MM.1S (cell line): Measurements from ENCODE around the gene PCDHGA10.

Experiments
- DNase-seq: peaks from one replicate; pipeline ENCODE4 v3.0.0-alpha.2; 2015
- H2AFZ ChIP-seq: fragments of 300-600 bp; sonication (generic); 2 replicates; pipeline ENCODE4 v1.6.0; 2016; ENCODE audit warnings: antibody characterized with exemption, low read length
- H3F3A ChIP-seq: fragments of 300-600 bp; sonication (generic); 2 replicates; pipeline ENCODE4 v1.6.1; 2016; ENCODE audit warnings: mild to moderate bottlenecking, antibody characterized with exemption, low read length, moderate library complexity, mixed read lengths; ENCODE audit not compliant: insufficient read depth
- H3K27ac ChIP-seq: fragments of 300-600 bp; sonication (generic); 2 replicates; pipeline ENCODE4 v1.5.1; 2016; ENCODE audit warnings: mild to moderate bottlenecking, low read length
- H3K27me3 ChIP-seq: fragments of 300-600 bp; sonication (generic); replicated peaks from 2 replicates; pipeline ENCODE4 v1.6.0; 2016; ENCODE audit warnings: low read length; ENCODE audit not compliant: insufficient read depth
- H3K36me3 ChIP-seq: fragments of 300-600 bp; sonication (generic); replicated peaks from 2 replicates; pipeline ENCODE4 v1.6.1; 2016; ENCODE audit warnings: mild to moderate bottlenecking, low read length, mixed read lengths; ENCODE audit not compliant: insufficient read depth
- H3K4me1 ChIP-seq: fragments of 300-600 bp; sonication (generic); 2 replicates; pipeline ENCODE4 v1.6.1; 2016; ENCODE audit warnings: low read length, mixed read lengths
- H3K4me2 ChIP-seq: fragments of 300-600 bp; sonication (generic); 2 replicates; pipeline ENCODE4 v1.6.0; 2016; ENCODE audit warnings: low read depth, low read length
- H3K4me3 ChIP-seq: fragments of 300-600 bp; sonication (generic); 2 replicates; pipeline ENCODE4 v1.5.1; 2016; ENCODE audit warnings: low read length, mixed read lengths
- H3K79me2 ChIP-seq: fragments of 300-600 bp; sonication (generic); 2 replicates; pipeline ENCODE4 v1.6.1; 2016; ENCODE audit warnings: mixed run types, low read length, mixed read lengths
- H3K9ac ChIP-seq: fragments of 300-600 bp; sonication (generic); 2 replicates; pipeline ENCODE4 v1.6.1; 2016; ENCODE audit warnings: low read length, mixed read lengths
- H3K9me2 ChIP-seq: fragments of 300-600 bp; sonication (generic); replicated peaks from 2 replicates; pipeline ENCODE4 v1.6.1; 2016; ENCODE audit warnings: mild to moderate bottlenecking, low read length, mixed read lengths; ENCODE audit not compliant: insufficient read depth
- H3K9me3 ChIP-seq: fragments of 300-600 bp; sonication (generic); replicated peaks from 2 replicates; pipeline ENCODE4 v1.6.1; 2016; ENCODE audit warnings: mild to moderate bottlenecking, low read length, mixed read lengths; ENCODE audit not compliant: insufficient read depth
- H4K20me1 ChIP-seq: fragments of 300-600 bp; sonication (generic); 2 replicates; pipeline ENCODE4 v1.6.1; 2016; ENCODE audit warnings: mild to moderate bottlenecking, low read length, moderate library complexity, mixed read lengths; ENCODE audit not compliant: insufficient read depth
- CTCF ChIP-seq: fragments of 300-600 bp; sonication (generic); IDR thresholded peaks from 2 replicates; pipeline ENCODE4 v1.5.1; 2016; ENCODE audit warnings: antibody characterized with exemption, low read length, mixed read lengths
- EZH2 ChIP-seq: fragments of 300-600 bp; sonication (generic); optimal IDR thresholded peaks from 2 replicates; pipeline ENCODE3; 2017; ENCODE audit warnings: low read depth, mild to moderate bottlenecking, antibody characterized with exemption, low read length, mixed read lengths
- EZH2phosphoT487 ChIP-seq: fragments of 300-600 bp; sonication (generic); IDR thresholded peaks from 2 replicates; pipeline ENCODE4 v1.6.1; 2018; ENCODE audit warnings: antibody characterized with exemption, low read length

Gene PCDHGA10

DNA sequence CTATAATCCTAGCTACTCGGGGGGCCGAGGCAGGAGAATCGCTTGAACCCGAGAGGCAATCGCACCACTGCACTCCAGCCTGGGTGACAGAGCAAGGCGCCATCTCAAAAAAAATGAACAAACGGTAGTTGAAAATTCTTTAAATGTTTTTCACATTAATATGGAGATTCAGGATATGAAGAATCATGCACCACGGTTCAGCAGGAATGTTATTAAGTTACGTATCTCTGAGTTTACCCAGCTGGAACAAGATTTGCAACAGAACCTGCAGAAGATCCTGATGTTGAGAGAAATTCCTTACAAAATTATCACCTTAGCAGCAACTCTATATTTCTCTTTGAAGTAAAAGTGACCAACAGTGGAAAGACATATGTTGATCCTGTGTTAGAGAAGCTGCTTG is 27.6 kb downstream of the PCDHGA10 start:
- Histone ChIP-seq H3K27me3 (no peaks in the 10 kb centered on the region; the same call in 1 of the 2 replicates), H3K9ac (no peak overlapping the region), H4K20me1 (no peaks in the 10 kb centered on the region), H3K9me3 (no peaks in the 10 kb centered on the region), H3K9me2 (no peaks in the 10 kb centered on the region), H3K4me1 (no peaks in the 10 kb centered on the region), H3K4me2 (no peak overlapping the region), H2AFZ (no peak overlapping the region), H3K4me3 (no peak overlapping the region), H3K79me2 (no peaks in the 10 kb centered on the region), H3F3A (no peaks in the 10 kb centered on the region), H3K36me3 (no peaks in the 10 kb centered on the region), H3K27ac (no peak overlapping the region)
- DNase-seq = no peak
- TF ChIP-seq CTCF (no peak), EZH2 (no peak), EZH2phosphoT487 (no peak)

DNA sequence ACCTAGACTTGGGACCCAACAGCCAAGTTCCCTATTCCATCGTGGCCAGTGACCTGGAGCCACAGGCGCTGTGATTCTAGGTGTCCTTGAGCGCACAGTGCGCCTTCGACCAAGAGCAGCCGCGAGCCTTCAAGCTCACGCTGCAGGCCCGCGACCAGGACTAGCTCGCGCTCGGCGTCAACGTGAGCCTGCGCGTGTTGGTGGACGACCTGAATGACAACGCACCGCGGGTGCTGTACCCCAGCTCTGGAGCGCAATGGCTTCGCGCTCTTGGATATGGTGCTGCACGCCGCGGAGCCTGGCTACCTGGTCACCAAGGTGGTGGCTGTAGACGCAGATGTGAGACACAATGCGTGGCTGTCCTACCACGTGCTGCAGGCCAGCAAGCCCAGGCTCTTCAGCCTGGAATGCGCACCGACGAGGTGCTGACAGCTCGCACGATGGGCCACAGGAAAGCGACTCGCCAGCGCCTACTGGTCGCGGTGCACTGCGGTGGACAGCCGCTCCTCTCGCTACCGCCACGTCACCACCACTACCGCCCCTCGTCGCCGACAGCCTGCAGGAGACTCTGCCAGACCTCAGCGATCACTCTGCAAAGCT is 28.9 kb downstream of the PCDHGA10 start:
- no peaks in the 10 kb centered on the region for H3F3A ChIP-seq
- no peaks in the 10 kb centered on the region for H4K20me1 ChIP-seq
- TF ChIP-seq CTCF (no peak), EZH2 (no peak), EZH2phosphoT487 (no peak)
- no peaks in the 10 kb centered on the region for H3K27me3 ChIP-seq
- H3K4me3 ChIP-seq = no peak overlapping the region
- DNase-seq = no peak
- no peak overlapping the region for H2AFZ ChIP-seq
- no peak overlapping the region for H3K4me2 ChIP-seq
- H3K4me1 ChIP-seq = no peaks in the 10 kb centered on the region
- H3K9ac ChIP-seq = no peak overlapping the region
- no peaks in the 10 kb centered on the region for H3K9me3 ChIP-seq
- no peak overlapping the region for H3K27ac ChIP-seq
- H3K9me2 ChIP-seq = no peaks in the 10 kb centered on the region
- H3K79me2 ChIP-seq = no peaks in the 10 kb centered on the region
- no peaks in the 10 kb centered on the region for H3K36me3 ChIP-seq

GRCh38 chr5:141465351-141465750 is 52.6 kb downstream of the PCDHGA10 start:
- Histone ChIP-seq H3K4me2 (no peak overlapping the region), H3K79me2 (no peaks in the 10 kb centered on the region), H3K27me3 (no peaks in the 10 kb centered on the region), H3K4me3 (no peak overlapping the region), H3K4me1 (no peaks in the 10 kb centered on the region), H3K9me3 (no peaks in the 10 kb centered on the region), H4K20me1 (no peaks in the 10 kb centered on the region), H2AFZ (no peak overlapping the region), H3K36me3 (no peaks in the 10 kb centered on the region), H3K9ac (no peak overlapping the region), H3K27ac (no peak overlapping the region), H3F3A (no peaks in the 10 kb centered on the region), H3K9me2 (no peaks in the 10 kb centered on the region)
- DNase-seq = no peak
- TF ChIP-seq EZH2phosphoT487 (no peak), EZH2 (no peak), CTCF (no peak)
